GM12892 (cell line): ENCODE results near the gene MALAT1.

ENCODE experiments used
- DNase-seq: peaks from one replicate; pipeline ENCODE4 v3.0.0; 2011; ENCODE audit not compliant: insufficient read length
- FAIRE-seq: peaks from 2 replicates; lab custom pipeline; 2011; peaks lifted over from hg19 to GRCh38; lab: Jason Lieb, UNC
- POLR2A ChIP-seq: IDR thresholded peaks from 2 replicates; pipeline ENCODE4 v1.6.1; 2011; ENCODE audit warnings: low read depth, low read length, control low read depth
- POLR2AphosphoS5 ChIP-seq: IDR thresholded peaks from 2 replicates; pipeline ENCODE4 v1.6.1; 2011; ENCODE audit warnings: low read depth, low read length, control low read depth
- TAF1 ChIP-seq: IDR thresholded peaks from 2 replicates; pipeline ENCODE4 v1.6.1; 2011; ENCODE audit warnings: low read depth, mild to moderate bottlenecking, control low read depth, low read length, borderline replicate concordance

Gene MALAT1

DNA sequence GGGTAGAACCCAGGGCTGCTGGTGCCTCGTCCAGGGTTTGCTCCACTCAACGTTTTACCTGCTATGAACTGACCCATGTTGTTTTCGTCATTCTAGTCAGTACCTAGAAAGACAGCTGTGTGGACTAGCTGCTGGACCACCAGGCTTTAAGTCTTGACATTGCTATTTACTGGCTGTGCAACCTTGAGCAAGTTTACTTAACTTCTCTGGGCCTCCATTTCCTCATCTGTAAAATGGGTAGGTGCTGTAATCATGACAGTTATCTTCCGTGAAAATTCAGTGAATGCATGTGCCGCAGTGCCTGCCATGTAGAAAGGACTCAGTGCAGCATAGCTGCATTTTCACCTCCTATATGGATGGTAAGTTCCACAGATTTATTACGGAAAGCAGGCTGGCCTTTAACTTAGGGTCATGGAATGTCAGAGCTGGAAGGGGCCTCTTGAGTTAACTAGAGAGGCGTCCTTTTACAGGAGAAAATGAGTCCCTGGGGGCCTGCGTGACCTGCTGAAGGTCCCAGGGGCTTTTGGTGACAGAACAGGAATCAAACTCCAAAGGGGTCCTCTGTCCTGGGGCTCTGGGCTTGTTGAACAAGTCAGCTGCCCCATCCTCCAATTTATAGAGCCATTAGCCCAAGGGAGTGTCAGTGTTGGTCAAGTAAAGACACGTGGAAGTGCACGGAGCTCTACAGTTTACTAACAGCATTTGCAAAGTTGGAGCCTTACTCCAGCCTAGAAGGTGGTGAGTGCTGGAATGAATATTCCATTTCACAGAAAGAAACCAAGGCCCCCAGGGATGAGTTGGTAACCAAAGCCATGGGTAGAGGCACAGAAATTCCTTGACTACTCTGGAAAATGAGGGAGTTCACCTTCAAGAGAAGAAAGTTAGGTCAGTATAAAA, 12.0 kb upstream of the MALAT1 start:
- DNase-seq (no peak), FAIRE-seq (no peak)
- TF ChIP-seq TAF1 = no peak
- no peak for TF ChIP-seq POLR2A
- no peak for TF ChIP-seq POLR2AphosphoS5

DNA sequence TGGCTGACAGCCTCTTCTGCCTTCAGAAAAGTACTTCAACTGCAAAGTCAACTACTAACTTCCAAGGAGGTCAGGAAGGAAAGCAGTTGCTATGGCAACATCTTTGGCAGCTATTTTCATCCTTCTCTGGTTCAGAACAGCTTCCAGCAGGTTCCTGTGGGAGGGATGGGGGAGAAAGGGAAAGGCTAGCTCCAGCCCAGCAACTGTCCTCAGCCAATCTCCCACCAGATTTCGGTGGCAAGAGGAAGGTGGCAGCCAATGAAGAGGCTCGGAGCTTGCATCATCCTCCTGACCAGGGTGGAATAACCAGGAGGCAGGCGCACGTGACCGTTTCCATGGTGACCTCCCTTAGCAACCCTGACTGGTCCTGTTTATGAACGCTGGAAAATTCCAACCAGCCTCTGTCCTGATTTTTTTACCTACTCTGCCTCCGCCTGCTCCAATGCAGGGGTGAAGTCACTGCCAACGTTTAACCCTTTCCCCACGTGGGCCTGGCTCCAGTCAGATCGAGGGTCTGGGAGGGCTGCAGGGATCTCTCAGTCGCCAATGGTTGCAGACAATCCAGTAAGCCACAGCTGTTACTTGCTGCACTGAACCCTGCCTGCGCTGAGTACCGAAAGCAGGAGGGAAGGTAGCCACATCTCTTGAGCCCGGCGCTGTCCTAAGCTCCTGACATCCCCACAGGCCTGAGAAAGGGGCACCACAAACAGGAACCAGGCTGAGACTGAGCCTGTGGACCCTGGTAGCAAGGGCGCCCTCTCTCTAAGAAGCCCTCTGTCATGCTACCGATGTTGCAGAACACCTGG, 11.2 kb upstream of the MALAT1 start:
- DNase-seq = no peak
- TF ChIP-seq POLR2A (no peak), POLR2AphosphoS5 (no peak), TAF1 (no peak)
- FAIRE-seq = peak; percentile 86

DNA sequence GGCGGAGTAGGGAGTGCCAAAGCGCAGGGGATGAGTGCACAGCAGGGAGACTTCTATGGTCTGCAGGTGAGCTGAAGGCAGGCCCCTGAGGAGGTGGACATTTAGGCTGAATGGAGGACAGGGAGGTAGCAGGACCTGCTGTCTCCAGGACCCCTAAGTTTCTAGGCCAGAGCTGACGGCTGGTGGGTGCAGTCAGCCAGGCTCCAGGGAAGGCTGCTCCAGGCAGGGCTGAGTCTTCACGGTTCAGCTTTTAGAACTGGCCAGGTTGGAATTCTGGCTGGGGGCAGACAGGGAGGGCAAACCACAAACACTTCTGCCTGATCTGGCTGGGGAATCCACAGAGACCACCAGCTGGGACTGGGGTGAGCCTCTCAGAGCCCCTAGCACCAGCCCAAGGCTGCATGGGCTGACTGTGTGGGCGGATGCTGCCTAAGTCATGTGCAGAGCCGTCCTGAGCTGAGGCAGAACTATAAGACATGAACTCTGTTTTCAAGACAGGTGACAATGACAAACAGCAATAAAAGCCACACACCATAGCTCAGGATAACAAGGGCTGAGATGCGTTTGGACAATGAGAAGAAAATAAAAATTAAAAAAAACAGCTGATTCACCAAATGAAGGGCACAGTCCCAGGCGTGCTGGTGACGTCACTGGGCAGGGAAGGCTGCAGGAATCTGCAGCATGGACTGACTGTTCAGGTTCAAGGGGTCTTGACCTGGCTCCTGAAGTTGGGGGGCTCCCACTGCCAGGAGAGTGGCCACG, 10.4 kb upstream of the MALAT1 start:
- TF ChIP-seq TAF1 (no peak), POLR2A (no peak), POLR2AphosphoS5 (no peak)
- FAIRE-seq = no peak
- DNase-seq = no peak

DNA sequence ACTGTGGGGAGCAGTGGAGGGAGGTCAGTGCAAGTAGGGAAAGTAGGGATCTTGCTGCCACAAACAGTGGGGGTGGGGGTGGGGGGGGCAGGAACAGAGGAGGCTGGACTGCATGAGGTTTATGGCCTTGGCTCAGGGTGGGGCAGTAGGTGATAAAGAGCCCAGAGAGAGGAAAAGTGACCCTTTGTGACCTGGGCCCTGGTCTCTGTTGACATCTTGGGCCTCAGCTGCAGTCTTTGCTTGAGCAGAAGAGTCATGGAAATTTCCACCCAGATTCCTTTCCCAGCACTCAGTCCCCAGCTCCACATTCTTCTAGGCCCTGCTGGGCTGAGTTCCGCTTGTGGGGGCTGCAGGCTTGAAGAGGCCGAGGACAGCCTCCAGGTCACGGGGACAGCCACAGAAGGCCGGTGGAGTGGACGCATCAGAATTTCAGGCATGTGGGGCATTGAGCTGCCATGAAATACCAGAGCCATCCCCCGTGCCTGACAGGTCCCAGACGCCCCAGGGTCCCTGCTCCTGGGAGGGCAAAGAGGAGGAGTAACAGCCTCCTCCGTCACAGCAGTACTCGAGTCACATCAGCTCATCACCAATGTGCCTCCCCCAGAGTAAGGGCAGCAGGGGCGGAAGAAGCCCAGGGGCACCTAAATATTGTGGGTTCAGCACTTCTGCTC, 9.7 kb upstream of the MALAT1 start:
- DNase-seq (no peak), FAIRE-seq (no peak)
- TF ChIP-seq TAF1 (no peak), POLR2A (no peak), POLR2AphosphoS5 (no peak)

DNA sequence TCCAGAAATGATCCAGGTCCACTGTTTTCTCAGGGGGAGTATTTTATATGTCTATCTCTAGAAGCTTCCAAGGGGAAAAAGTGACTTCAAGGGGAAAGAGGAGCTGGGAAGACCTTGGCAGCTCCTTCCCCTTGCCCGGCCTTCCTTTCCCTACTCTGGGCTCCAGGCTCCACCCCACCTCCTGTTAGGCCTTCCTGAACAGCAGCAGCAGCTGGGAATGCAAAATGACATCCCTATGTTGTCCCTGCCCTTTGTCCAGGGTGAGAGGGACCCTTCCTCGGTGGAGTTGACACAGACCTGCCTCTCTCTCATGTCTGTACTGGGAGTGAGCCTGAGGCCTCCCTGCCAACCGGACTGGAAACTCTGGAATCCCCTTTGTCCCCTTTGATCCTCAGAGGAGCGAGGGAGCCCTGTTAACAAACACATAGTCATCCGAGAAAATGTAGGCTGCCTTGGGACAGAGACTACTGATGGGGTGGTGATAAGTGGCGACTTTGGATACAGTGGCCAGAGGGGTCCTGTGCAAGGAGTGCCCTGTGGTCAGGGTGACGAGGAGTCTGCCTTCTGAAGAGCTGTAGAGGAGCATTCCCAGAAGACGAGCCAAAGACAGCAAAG, 9.0 kb upstream of the MALAT1 start:
- DNase-seq = no peak
- TF ChIP-seq POLR2A = no peak
- TF ChIP-seq POLR2AphosphoS5 = no peak
- no peak for FAIRE-seq

DNA sequence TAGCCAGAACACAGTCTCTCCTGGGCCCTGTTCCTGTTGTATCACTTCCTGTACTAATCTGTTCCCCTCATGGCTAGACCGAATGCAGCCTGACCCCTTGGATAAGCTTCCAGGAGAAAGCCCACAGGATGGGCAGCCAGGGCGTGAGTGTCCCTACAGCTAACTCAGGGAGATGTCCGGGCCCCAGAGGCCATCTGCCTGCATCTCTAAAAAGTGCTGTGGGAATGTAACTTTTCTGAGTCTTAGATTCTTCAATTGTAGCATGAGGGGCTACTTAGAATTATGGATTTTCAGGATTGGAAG, 7.7 kb upstream of the MALAT1 start:
- TF ChIP-seq POLR2AphosphoS5 = no peak
- no peak for TF ChIP-seq POLR2A
- no peak for TF ChIP-seq TAF1
- no peak for FAIRE-seq

DNA sequence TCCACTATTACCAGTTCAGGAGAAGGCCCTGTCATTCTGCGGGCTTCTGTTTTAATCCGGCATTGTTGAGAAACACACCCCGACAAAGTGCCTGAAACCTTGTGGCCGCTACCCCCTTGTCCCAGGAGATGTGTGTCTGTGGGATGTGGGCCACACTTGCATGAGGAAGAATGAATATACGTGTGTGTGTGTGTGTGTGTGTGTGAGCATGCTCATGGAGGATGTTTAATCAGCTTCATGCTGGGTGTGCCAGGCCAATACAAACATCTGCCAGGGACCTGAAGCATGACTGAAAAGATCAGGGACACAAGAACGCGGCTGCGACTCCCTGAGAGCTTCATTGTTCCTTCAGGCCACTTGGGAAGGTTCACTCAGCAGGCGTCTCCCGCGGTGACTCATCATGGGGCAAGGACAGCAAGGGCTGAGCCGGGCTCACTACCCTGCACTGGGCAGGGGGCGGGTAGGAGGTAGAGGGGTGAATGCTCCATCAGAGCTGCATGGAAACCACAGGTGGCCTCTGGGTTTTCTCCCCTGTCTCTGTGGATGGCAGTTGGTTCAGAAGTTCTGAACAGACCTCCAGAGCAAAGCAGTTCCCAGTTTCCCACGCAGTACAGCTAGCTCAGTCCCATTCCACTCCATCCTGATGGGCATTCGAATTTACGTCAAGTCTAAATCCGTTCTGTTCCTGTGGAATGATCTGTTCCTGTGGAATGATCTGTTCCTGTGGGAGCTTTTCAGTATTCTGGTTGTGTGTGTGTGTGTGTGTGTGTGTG, 7.0 kb upstream of the MALAT1 start:
- DNase-seq (no peak), FAIRE-seq (peak; percentile 64)
- TF ChIP-seq POLR2AphosphoS5 = no peak
- peak; percentile 17 for TF ChIP-seq POLR2A
- no peak for TF ChIP-seq TAF1

More for the DNA sequence above, 7.7 kb upstream of the MALAT1 start:
- no peak for DNase-seq

DNA sequence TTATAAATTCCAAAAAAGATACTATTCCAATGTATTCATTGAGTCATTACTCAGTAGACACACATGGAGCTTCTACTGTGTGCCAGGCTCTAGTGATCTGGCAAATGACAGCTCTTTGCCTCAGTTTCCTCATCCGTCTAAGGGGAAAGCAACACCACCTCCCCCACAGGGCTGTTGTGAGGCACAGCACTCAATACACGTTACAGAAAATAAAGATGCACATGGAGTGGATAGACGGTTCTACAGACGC, 6.5 kb upstream of the MALAT1 start:
- TF ChIP-seq POLR2A (no peak), POLR2AphosphoS5 (no peak), TAF1 (no peak)
- no peak for FAIRE-seq
- no peak for DNase-seq

DNA sequence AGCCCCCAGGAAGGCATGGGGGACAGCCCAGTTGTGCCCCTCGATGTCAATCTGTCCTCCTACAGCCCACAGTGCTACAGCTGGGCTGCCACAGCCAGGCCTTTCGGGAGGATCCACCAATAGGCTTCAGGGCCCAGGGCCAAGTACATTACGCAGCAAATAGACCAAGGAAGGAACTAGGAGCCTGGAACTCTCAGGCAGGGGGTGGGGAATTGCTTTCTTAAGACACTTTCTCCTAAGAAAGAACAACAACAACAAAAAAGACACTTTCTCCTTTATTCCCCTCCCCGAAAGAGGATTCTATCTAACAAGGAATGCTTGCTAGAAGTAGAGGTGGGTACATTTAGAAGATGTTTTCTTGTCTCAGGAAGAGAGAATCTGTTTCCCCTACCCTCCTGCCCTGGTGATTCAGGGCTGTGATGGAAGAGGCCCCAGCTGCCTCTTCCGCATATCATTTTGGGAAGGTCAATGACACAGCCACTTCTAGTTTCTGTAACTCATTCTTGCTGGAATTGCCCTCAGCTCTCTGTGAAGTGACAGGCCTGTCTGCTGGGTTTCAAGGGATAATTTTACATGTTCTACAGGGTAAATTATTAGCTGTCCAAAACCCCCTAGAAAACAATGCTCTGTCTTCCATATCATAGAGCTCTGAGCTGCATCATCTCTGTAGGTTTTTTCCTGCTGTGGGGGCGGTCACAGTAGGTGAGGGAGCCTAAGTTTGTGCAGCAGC, 6.0 kb upstream of the MALAT1 start:
- DNase-seq (no peak), FAIRE-seq (peak; percentile 78)
- TF ChIP-seq POLR2A (peak; percentile 72), TAF1 (no peak; the same call in 1 of the 2 replicates), POLR2AphosphoS5 (peak; percentile 33; the same call in 1 of the 2 replicates)
